CD8-positive, alpha-beta memory T cell (primary cell): ENCODE data around the gene WWTR1. TPM values are rescaled to one million over a fixed set of nuclear protein-coding genes. Genes with fewer than 3 reads are reported as not detected.
A peak's percentile ranks its signal among the peaks of the same experiment; 100 is the strongest.

Experiments
- CTCF ChIA-PET: fragments of 350-600 bp; sonication (Branson Sonifier 250); formaldehyde crosslinking; loops from one replicate; lab custom pipeline; 2021; ENCODE audit warnings: antibody characterized with exemption; lab: Charles Lee
- POLR2A ChIA-PET: fragments of 350-600 bp; sonication (Branson Sonifier 250); formaldehyde crosslinking; loops from one replicate; lab custom pipeline; 2021; ENCODE audit warnings: antibody characterized with exemption; lab: Charles Lee
- DNase-seq, 5 donors: peaks; one replicate each; pipeline versions ENCODE4 v3.0.0 to v3.0.0-alpha.2; 2020 to 2022; ENCODE audit warnings: mixed read lengths in 1 of 5
- H3K27ac ChIP-seq: one replicate; pipeline ENCODE4 v1.7.0; 2013; ENCODE audit warnings: low read depth, mild to moderate bottlenecking, low read length, moderate library complexity
- H3K27me3 ChIP-seq: 2 replicates; pipeline ENCODE4 v1.7.0; 2013; ENCODE audit warnings: low read length, mild to moderate bottlenecking; ENCODE audit not compliant: insufficient read depth, poor library complexity, severe bottlenecking
- H3K36me3 ChIP-seq: 2 replicates; pipeline ENCODE4 v1.7.0; 2013; ENCODE audit warnings: mild to moderate bottlenecking, low read length, moderate library complexity; ENCODE audit not compliant: insufficient read depth
- H3K4me1 ChIP-seq: 2 replicates; pipeline ENCODE4 v1.7.0; 2013; ENCODE audit warnings: mild to moderate bottlenecking, low read length, moderate library complexity; ENCODE audit not compliant: insufficient read depth
- H3K4me3 ChIP-seq: 2 replicates; pipeline ENCODE4 v1.7.0; 2013; ENCODE audit warnings: mild to moderate bottlenecking, low read length
- H3K9me3 ChIP-seq: 2 replicates; pipeline ENCODE4 v1.7.0; 2013; ENCODE audit warnings: mild to moderate bottlenecking, low read length
- H3K27ac Mint-ChIP-seq, 8 donors: one replicate each; pipeline ENCODE4 v1.8.0; 2020 to 2021; ENCODE audit warnings: mixed read lengths in 8 of 8, mild to moderate bottlenecking in 6 of 8, inconsistent platforms in 3 of 8, moderate library complexity in 3 of 8
- H3K27me3 Mint-ChIP-seq, 2 donors: one replicate each; pipeline ENCODE4 v1.8.0; 2020 to 2021; ENCODE audit warnings: mixed read lengths in 2 of 2, mild to moderate bottlenecking in 1 of 2, moderate library complexity in 1 of 2
- H3K36me3 Mint-ChIP-seq, 3 donors: one replicate each; pipeline ENCODE4 v1.8.0; 2020 to 2021; ENCODE audit warnings: mixed read lengths in 3 of 3, inconsistent platforms in 1 of 3, mild to moderate bottlenecking in 1 of 3
- H3K4me1 Mint-ChIP-seq, 3 donors: one replicate each; pipeline ENCODE4 v1.8.0; 2020 to 2021; ENCODE audit warnings: mixed read lengths in 3 of 3, inconsistent platforms in 1 of 3, mild to moderate bottlenecking in 1 of 3
- H3K4me3 Mint-ChIP-seq, 7 donors: one replicate each; pipeline ENCODE4 v1.8.0; 2020 to 2021; ENCODE audit warnings: mixed read lengths in 7 of 7, mild to moderate bottlenecking in 6 of 7, moderate library complexity in 4 of 7, inconsistent platforms in 2 of 7
- H3K9me3 Mint-ChIP-seq, 5 donors: one replicate each; pipeline ENCODE4 v1.8.0; 2020 to 2022; ENCODE audit warnings: mixed read lengths in 5 of 5, mild to moderate bottlenecking in 3 of 5, moderate library complexity in 2 of 5, inconsistent platforms in 1 of 5
- polyA plus RNA-seq: library from polyadenylated mRNA; unstranded; fragments of 300-500 nt; fragmentation: Illumina TruSeq; gene quantifications from one replicate; pipeline ENCODE4 v1.2.3, GENCODE V29; 2021
- total RNA-seq, 2 experiments: library from RNA; stranded (reverse); gene quantifications; one replicate each; pipeline ENCODE4 v1.2.3, GENCODE V29; 2021

The WWTR1 gene
- total and polyA plus RNA-seq, 3 experiments from 2014 or later, result 0.60 to 1.9 (median 0.98) TPM

DNA sequence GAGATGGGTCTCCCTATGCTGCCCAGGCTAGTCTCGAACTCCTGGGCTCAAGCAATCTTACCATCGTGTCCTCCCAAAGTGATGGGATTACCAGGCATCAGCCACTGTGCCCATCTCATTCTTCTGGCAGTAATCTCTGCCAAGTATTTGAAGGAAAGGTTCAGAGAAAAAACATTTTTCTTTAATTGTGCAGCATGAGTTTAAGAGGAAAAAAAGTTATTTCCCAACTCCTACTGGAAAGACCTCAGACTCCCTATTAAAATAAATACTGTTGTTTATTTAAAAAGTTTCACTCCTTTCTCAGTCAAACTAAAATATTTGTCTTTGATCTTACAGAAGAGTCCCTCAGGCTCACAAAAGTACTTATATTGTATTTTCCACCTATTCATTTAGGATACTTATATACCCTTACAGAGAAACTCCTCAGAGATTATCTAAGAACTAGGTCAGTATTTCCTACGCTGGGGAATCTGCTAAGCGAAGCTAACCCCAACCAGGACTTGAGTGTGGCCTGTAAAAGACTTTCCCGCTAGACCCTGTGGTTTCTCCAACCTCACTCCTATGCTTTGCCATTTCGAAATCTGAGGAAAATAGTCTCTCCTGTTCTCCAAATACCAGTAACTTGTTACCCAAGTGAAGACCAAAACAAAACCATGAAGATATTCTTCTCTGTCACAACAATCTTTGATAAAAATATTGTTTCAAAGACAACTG lies 28.7 kb downstream of the WWTR1 start:
- Mint-ChIP-seq H3K27ac (no peak overlapping the region), H3K4me1 (no peaks in the 10 kb centered on the region), H3K4me3 (no peak overlapping the region), H3K9me3 (peaks cover 0 to 1% (median 0%) of the 10 kb centered on the region in 5 donors), H3K27me3 (peaks cover 7 to 16% of the 10 kb centered on the region in 2 donors), H3K36me3 (peaks cover 0 to 2% (median 0%) of the 10 kb centered on the region in 3 donors)
- ChIA-PET POLR2A (no interaction called here), CTCF (no interaction called here)
- Histone ChIP-seq H3K27ac (no peak overlapping the region), H3K36me3 (no peaks in the 10 kb centered on the region), H3K27me3 (no peaks in the 10 kb centered on the region), H3K9me3 (no peaks in the 10 kb centered on the region), H3K4me1 (no peaks in the 10 kb centered on the region), H3K4me3 (no peak overlapping the region)
- no peak for DNase-seq

DNA sequence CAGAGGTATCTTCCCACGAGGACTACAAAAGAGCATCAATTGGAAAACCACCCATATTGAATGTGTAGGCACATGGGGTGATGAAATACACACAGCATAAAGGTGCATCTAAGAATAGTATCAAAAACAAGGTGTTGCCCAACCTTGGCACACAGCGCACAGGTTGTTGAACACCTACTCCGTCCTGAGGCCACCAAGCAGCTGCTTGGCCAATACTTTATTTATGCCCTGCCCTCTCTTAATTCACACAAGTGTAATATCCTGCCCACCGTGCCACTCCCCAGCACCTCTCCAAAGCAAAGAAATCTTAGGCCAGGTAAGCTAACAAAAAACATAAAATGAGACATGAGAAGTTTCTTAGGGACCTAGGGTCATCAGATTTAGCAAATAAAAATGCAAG lies 31.2 kb downstream of the WWTR1 start:
- ChIA-PET CTCF (no interaction called here), POLR2A (no interaction called here)
- H3K9me3 ChIP-seq, result no peaks in the 10 kb centered on the region
- H3K27ac ChIP-seq, result no peak overlapping the region
- Mint-ChIP-seq H3K27ac (no peak overlapping the region), H3K27me3 (peaks cover 6 to 8% of the 10 kb centered on the region in 2 donors), H3K36me3 (no peaks in the 10 kb centered on the region), H3K9me3 (peaks cover 0 to 1% (median 0%) of the 10 kb centered on the region in 5 donors), H3K4me1 (peaks cover 3 to 8% (median 3%) of the 10 kb centered on the region in 3 donors), H3K4me3 (no peak overlapping the region)
- no peak for DNase-seq
- H3K27me3 ChIP-seq, result no peaks in the 10 kb centered on the region
- no peak overlapping the region for H3K4me3 ChIP-seq
- H3K36me3 ChIP-seq, result no peaks in the 10 kb centered on the region
- H3K4me1 ChIP-seq, result no peaks in the 10 kb centered on the region

DNA sequence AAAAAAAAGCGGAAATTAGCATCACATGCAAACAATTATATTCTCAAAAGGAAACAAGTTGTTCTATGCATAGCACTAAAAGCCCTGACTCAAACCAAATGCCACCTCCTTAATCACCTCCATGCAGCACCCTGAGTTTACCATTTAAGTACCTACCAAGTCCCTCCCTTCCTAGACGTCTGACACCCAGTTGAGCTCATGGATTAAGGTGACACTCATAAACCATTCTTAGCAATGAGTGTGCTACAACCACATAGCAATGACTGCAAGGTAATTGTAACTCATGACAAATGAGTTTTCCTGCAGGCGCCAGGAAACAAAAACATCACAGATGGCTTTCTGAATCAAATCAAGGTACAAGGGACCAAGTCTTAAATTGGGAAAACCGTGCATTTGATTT lies 32.0 kb downstream of the WWTR1 start:
- Mint-ChIP-seq H3K4me3 (no peak overlapping the region), H3K36me3 (no peaks in the 10 kb centered on the region)

DNA sequence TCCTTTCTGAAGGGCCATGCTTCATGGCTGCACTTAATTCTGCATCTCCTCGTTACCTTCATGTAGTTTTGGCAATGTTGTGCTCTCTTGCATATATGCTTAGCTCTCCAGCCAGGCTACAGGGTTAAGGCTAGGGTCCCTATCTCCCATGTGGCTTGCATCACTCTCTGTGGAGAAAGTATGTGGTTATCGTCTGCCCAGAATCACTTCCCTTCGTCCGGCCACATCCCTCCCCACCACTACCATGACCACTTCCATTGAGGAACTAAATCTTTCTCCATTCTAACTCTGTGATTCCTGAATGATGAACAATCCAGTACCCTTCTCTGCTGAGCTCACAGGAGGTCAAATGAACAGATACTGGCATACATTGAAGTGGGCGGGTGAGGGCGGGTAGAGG lies 34.0 kb downstream of the WWTR1 start:
- DNase-seq, result no peak
- CTCF ChIA-PET, result no interaction called here
- Histone ChIP-seq H3K9me3 (no peaks in the 10 kb centered on the region), H3K27ac (no peak overlapping the region), H3K36me3 (no peaks in the 10 kb centered on the region), H3K27me3 (no peaks in the 10 kb centered on the region), H3K4me3 (no peak overlapping the region), H3K4me1 (no peaks in the 10 kb centered on the region)
- Mint-ChIP-seq H3K27me3 (peaks cover 6 to 8% of the 10 kb centered on the region in 2 donors), H3K4me3 (no peak overlapping the region), H3K36me3 (no peaks in the 10 kb centered on the region), H3K27ac (no peak overlapping the region), H3K4me1 (peaks cover 10 to 24% (median 21%) of the 10 kb centered on the region in 3 donors), H3K9me3 (peaks cover 0 to 1% (median 0%) of the 10 kb centered on the region in 5 donors)
- POLR2A ChIA-PET, result no interaction called here

More for the DNA sequence above, 32.0 kb downstream of the WWTR1 start:
- Histone ChIP-seq H3K4me1 (no peaks in the 10 kb centered on the region), H3K27ac (no peak overlapping the region), H3K27me3 (no peaks in the 10 kb centered on the region), H3K9me3 (no peaks in the 10 kb centered on the region), H3K4me3 (no peak overlapping the region), H3K36me3 (no peaks in the 10 kb centered on the region)
- POLR2A ChIA-PET, result no interaction called here
- Mint-ChIP-seq H3K4me1 (peaks cover 8 to 16% (median 11%) of the 10 kb centered on the region in 3 donors), H3K27ac (no peak overlapping the region), H3K9me3 (peaks cover 0 to 1% (median 0%) of the 10 kb centered on the region in 5 donors), H3K27me3 (peaks cover 6% of the 10 kb centered on the region in 2 donors)
- CTCF ChIA-PET, result no interaction called here
- DNase-seq, result no peak

DNA sequence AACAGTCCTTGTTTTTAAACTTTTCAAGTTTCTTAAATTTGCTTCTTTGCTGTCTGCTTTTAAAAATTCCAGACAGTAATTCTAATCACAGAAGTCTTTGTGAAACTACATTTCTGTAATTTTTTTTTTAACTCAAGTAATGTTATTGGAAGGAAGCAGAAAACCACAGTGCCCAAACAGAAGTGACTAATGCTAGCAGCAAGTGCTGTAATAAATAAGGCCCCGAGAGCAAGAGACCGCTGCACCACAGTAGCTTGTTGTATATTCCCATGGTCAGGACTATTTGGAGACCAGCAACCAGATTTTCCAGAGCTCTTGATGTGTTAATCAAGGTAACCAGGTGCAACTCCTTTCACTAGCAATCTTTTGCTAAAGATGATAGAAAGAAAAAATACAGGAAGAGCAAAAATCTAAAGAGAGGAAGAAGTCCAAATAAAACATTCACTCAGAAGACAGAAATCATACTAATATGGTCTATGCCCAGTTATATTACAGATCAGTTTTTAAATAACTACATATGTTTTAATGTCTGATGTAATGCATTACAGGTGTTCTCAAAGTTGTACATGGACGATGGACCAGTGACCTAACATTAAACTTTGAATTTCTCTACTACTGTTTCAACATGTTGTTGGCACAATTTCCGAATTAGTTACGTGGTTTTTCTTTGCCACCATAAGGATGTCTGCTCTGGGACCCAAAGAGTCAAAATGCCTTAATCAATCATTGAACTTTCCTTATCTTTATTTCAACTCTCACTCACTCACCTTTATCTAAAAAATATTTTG lies 36.4 kb downstream of the WWTR1 start:
- H3K9me3 Mint-ChIP-seq, result peaks cover 0 to 1% (median 0%) of the 10 kb centered on the region in 5 donors
- CTCF ChIA-PET, result interaction anchor here (0.9 kb wide), 1 partner anchor 37 kb away, joined by 3 read pairs; no protein-coding TSS in a partner anchor
- H3K9me3 ChIP-seq, result no peaks in the 10 kb centered on the region
- H3K4me1 Mint-ChIP-seq, result peaks cover 10 to 24% (median 21%) of the 10 kb centered on the region in 3 donors
- peak overlapping the region in 5 of 8 donors; percentile 43 to 90 (median 76) for H3K27ac Mint-ChIP-seq
- no peaks in the 10 kb centered on the region for H3K27me3 ChIP-seq
- no peaks in the 10 kb centered on the region for H3K36me3 ChIP-seq
- H3K27me3 Mint-ChIP-seq, result peaks cover 3% of the 10 kb centered on the region in 2 donors
- no peak for DNase-seq
- POLR2A ChIA-PET, result no interaction called here
- no peak overlapping the region for H3K4me3 ChIP-seq
- H3K4me1 ChIP-seq, result no peaks in the 10 kb centered on the region
- no peaks in the 10 kb centered on the region for H3K36me3 Mint-ChIP-seq
- no peak overlapping the region for H3K27ac ChIP-seq
- H3K4me3 Mint-ChIP-seq, result peak overlapping the region in 3 of 7 donors; percentile 30 to 69 (median 35)

DNA sequence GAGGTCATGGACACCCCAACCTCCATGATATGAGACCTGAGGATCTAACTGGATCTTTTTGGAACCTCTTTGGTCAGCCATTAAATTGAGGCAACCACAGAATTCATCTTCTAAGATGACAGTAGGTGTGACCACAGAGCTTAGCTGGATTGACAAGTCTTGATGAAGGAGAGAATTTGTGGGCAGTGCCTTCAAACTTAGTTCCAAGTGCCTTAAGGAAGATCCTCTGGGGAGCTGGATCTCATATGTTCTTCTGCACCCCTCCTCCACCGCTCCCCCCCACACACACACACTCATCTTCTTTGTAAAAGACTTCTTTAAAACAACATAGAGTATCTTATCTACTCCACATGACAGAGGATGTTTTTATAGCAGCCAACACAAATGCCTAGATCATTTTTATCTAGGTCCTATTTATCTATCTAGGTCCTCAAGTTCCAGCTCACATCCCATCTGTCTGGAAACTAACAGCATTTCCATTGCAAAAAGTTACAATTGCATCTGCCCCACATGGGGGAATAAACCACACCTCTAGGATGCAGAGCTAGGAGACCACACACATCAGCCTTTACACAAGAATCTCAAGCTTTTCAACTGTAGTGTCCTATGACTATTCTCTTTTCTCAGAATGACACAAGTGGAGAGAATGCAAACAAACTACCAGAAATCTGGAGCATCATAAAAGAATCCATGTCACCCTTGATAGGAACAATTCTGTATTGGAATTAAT lies 37.4 kb downstream of the WWTR1 start:
- peaks cover 0 to 1% (median 0%) of the 10 kb centered on the region in 5 donors for H3K9me3 Mint-ChIP-seq
- no peak overlapping the region for H3K4me3 ChIP-seq
- no peaks in the 10 kb centered on the region for H3K4me1 ChIP-seq
- H3K4me1 Mint-ChIP-seq, result peaks cover 10 to 24% (median 21%) of the 10 kb centered on the region in 3 donors
- no peak overlapping the region for H3K27ac ChIP-seq
- peak overlapping the region in 1 of 8 donors; percentile 48 for H3K27ac Mint-ChIP-seq
- H3K27me3 ChIP-seq, result no peaks in the 10 kb centered on the region
- CTCF ChIA-PET, result interaction anchor here (0.9 kb wide), 1 partner anchor 38 kb away, joined by 3 read pairs; no protein-coding TSS in a partner anchor
- no peak for DNase-seq
- H3K4me3 Mint-ChIP-seq, result no peak overlapping the region
- POLR2A ChIA-PET, result no interaction called here
- no peaks in the 10 kb centered on the region for H3K9me3 ChIP-seq
- peaks cover 0 to 3% of the 10 kb centered on the region in 2 donors for H3K27me3 Mint-ChIP-seq
- H3K36me3 Mint-ChIP-seq, result no peaks in the 10 kb centered on the region
- H3K36me3 ChIP-seq, result no peaks in the 10 kb centered on the region

DNA sequence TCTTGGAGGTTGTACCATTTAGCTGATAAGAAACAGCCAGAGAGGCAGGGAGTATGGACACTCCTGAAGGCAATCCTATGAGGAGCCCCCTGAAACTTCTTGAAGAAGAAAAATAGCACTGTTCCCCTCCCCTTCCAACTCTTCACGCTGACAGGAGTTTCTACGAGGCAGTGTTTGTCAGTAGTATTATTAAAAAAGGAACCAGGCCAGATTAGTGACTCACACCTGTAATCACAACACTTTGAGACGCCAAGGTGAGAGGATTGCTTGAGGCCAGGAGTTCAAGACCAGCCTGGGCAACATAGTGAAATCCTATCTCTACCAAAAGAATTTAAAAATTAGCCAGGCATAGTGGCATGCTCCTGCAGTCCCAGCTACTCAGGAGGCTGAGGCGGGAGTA lies 38.7 kb downstream of the WWTR1 start:
- Histone ChIP-seq H3K27ac (no peak overlapping the region), H3K4me1 (no peaks in the 10 kb centered on the region), H3K9me3 (no peaks in the 10 kb centered on the region), H3K36me3 (no peaks in the 10 kb centered on the region), H3K4me3 (no peak overlapping the region), H3K27me3 (no peaks in the 10 kb centered on the region)
- Mint-ChIP-seq H3K9me3 (peaks cover 0 to 1% (median 0%) of the 10 kb centered on the region in 5 donors), H3K27ac (no peak overlapping the region), H3K36me3 (no peaks in the 10 kb centered on the region), H3K4me3 (no peak overlapping the region), H3K27me3 (peaks cover 0 to 3% of the 10 kb centered on the region in 2 donors), H3K4me1 (peaks cover 10 to 24% (median 21%) of the 10 kb centered on the region in 3 donors)
- no peak for DNase-seq
- CTCF ChIA-PET, result no interaction called here
- POLR2A ChIA-PET, result no interaction called here
